ENCODE measurements around the gene LONP2.

DNA sequence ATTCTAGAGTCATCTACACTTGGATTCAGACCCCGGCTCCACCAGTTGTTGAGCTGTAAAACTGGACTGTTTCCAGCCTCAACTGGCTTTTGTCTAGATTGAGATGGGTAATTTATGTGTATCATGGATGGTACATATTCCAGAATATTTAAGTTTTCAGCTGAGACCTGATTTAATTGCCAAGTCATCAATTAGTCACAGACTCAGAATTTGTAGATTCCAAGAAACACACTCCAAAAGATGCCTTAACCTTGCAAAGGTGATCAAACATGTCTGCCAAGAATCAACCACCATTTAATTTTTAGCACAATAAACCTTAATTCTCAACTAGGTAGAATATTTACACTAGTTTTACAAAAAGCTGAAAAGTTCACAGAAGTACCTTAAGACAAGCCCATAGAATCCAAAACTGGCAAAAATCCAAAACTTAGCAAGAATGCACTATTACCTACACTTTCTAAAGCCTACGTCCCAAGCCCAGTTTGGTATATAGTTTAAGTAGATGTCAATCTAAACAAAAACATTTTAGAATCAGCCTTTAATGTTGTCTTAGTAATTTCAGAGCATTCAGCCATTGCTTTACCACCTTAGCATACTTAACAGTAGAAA is 123.4 kb downstream of the LONP2 start:
- no peak for TF ChIP-seq EZH2 (IDR thresholded peaks at IDR 0.05; ENCODE audit: low read length, unreplicated experiment)
- TF ChIP-seq, protein P1, sequence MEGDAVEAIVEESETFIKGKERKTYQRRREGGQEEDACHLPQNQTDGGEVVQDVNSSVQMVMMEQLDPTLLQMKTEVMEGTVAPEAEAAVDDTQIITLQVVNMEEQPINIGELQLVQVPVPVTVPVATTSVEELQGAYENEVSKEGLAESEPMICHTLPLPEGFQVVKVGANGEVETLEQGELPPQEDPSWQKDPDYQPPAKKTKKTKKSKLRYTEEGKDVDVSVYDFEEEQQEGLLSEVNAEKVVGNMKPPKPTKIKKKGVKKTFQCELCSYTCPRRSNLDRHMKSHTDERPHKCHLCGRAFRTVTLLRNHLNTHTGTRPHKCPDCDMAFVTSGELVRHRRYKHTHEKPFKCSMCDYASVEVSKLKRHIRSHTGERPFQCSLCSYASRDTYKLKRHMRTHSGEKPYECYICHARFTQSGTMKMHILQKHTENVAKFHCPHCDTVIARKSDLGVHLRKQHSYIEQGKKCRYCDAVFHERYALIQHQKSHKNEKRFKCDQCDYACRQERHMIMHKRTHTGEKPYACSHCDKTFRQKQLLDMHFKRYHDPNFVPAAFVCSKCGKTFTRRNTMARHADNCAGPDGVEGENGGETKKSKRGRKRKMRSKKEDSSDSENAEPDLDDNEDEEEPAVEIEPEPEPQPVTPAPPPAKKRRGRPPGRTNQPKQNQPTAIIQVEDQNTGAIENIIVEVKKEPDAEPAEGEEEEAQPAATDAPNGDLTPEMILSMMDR (conservative IDR thresholded peaks at IDR 0.05; ENCODE audit: low read depth, low read length), result no peak
